CD4-positive, alpha-beta T cell treated with Interleukin-6 at 100 ng/mL for 8 hours (primary cell): ENCODE data around the gene TBC1D30.
"Not testable (repeated sequence)": the region's sequence is repeated elsewhere in the genome, so short reads cannot be mapped to it uniquely, and the experiment has no call there.

Experiments used
- DNase-seq: peaks from one replicate; pipeline ENCODE4 v3.0.0-alpha.2; 2020; ENCODE audit warnings: mixed read lengths, low spot score

Gene TBC1D30

GRCh38 chr12:64806593-64807460, 17.6 kb upstream of the TBC1D30 start:
- DNase-seq, result no peak

GRCh38 chr12:64808110-64808509, 16.3 kb upstream of the TBC1D30 start:
- DNase-seq, result no peak

GRCh38 chr12:64810831-64811230, 13.6 kb upstream of the TBC1D30 start:
- DNase-seq, result no peak

- DNase-seq, result no peak
Measured at GRCh38 chr12:64813723-64814122, 10.7 kb upstream of the TBC1D30 start.

GRCh38 chr12:64814432-64814831, 10.0 kb upstream of the TBC1D30 start:
- DNase-seq, result no peak

GRCh38 chr12:64819816-64820402, 4.5 kb upstream of the TBC1D30 start:
- DNase-seq, result no peak

- no peak for DNase-seq
Measured at GRCh38 chr12:64820593-64820992, 3.9 kb upstream of the TBC1D30 start.

- DNase-seq, result no peak
Measured at GRCh38 chr12:64821116-64821630, 3.3 kb upstream of the TBC1D30 start.

GRCh38 chr12:64824130-64824499, 332 bp upstream of the TBC1D30 start:
- DNase-seq, result no peak

- DNase-seq, result no peak
Measured at GRCh38 chr12:64825143-64826021, 935 bp downstream of the TBC1D30 start.

- no peak for DNase-seq
Measured at GRCh38 chr12:64826234-64826633, 1.8 kb downstream of the TBC1D30 start.

- DNase-seq, result no peak
Measured at GRCh38 chr12:64828713-64829112, 4.3 kb downstream of the TBC1D30 start.

- DNase-seq, result no peak
Measured at GRCh38 chr12:64833928-64834327, 9.5 kb downstream of the TBC1D30 start.

- no peak for DNase-seq
Measured at GRCh38 chr12:64835901-64836300, 11.5 kb downstream of the TBC1D30 start.

- no peak for DNase-seq
Measured at GRCh38 chr12:64836856-64837255, 12.4 kb downstream of the TBC1D30 start.

GRCh38 chr12:64837427-64837826, 13.0 kb downstream of the TBC1D30 start:
- no peak for DNase-seq

GRCh38 chr12:64840119-64840518, 15.7 kb downstream of the TBC1D30 start:
- DNase-seq, result no peak

GRCh38 chr12:64840949-64841717, 16.7 kb downstream of the TBC1D30 start:
- no peak for DNase-seq

- DNase-seq, result not testable (repeated sequence)
Measured at GRCh38 chr12:64848409-64848808, 24.0 kb downstream of the TBC1D30 start.

- no peak for DNase-seq
Measured at GRCh38 chr12:64858882-64859605, 34.6 kb downstream of the TBC1D30 start.

- DNase-seq, result no peak
Measured at GRCh38 chr12:64860446-64860998, 36.1 kb downstream of the TBC1D30 start.
